K562 (cell line): ENCODE results near the gene CCDC92. TPM values are rescaled to one million over a fixed set of nuclear protein-coding genes. Genes with fewer than 3 reads are reported as not detected.

Source experiments
- CGGBP1 ChIP-seq: fragments of 250-450 bp; sonication (Bioruptor Pico); IDR thresholded peaks from 2 replicates; pipeline ENCODE4 v1.9.0; 2021; ENCODE audit warnings: mild to moderate bottlenecking
- HDAC8 ChIP-seq: fragments of 450-650 bp; IDR thresholded peaks from 2 replicates; pipeline ENCODE4 v1.6.1; 2016; ENCODE audit warnings: mild to moderate bottlenecking, missing genetic modification characterization, moderate library complexity, missing compliant biosample characterization
- HMGN3 ChIP-seq: IDR thresholded peaks from 2 replicates; pipeline ENCODE4 v1.6.1; 2011; ENCODE audit warnings: borderline replicate concordance, low read depth, mild to moderate bottlenecking, mixed read lengths, low read length; ENCODE audit not compliant: insufficient read length; ENCODE audit errors: extremely low read depth
- HNRNPH1 ChIP-seq: fragments of 200-400 bp; formaldehyde crosslinking; optimal IDR thresholded peaks from 2 replicates; pipeline ENCODE3; 2017; ENCODE audit warnings: low read depth, mild to moderate bottlenecking, low read length, moderate library complexity
- MBD1 ChIP-seq: fragments of 250-450 bp; sonication (Bioruptor Pico); IDR thresholded peaks from 2 replicates; pipeline ENCODE4 v1.8.0; 2022; ENCODE audit warnings: inconsistent platforms
- TARDBP ChIP-seq: fragments of 450-650 bp; IDR thresholded peaks from 2 replicates; pipeline ENCODE4 v1.6.1; 2016
- UBTF ChIP-seq, 2 experiments: IDR thresholded peaks; 2 replicates each; pipeline ENCODE4 v1.6.1; 2012; ENCODE audit warnings: improper control_type of control experiment in 2 of 2, low read depth in 2 of 2, low read length in 2 of 2, borderline replicate concordance in 1 of 2
- ZBTB17 ChIP-seq: fragments of 450-650 bp; formaldehyde crosslinking; IDR thresholded peaks from 2 replicates; pipeline ENCODE4 v1.4.0; 2020; ENCODE audit warnings: mild to moderate bottlenecking
- ZNF699 ChIP-seq: fragments of 250-450 bp; sonication (Bioruptor Pico); IDR thresholded peaks from 2 replicates; pipeline ENCODE4 v1.8.0; 2021; ENCODE audit warnings: mild to moderate bottlenecking, moderate library complexity; ENCODE audit not compliant: insufficient replicate concordance
- polyA plus RNA-seq, 8 experiments: library from polyadenylated mRNA; depleted of rRNA in 4 of 8; stranded (reverse) in 5 of 8; unstranded in 3 of 8; fragments of >200 nt; fragmentation: Nextera tagmentation in 2 of 8; fragmentation: Illumina TruSeq in 1 of 8; extraction: Ambion mirVana in 2 of 8; extraction: Trizol in 1 of 8; gene quantifications; 2 replicates each; pipeline versions ENCODE4 v1.2.1 to v1.2.3, GENCODE V29; 2011 to 2014; ENCODE audit warnings: inconsistent platforms in 1 of 8, missing spikeins in 1 of 8
- total RNA-seq, 7 experiments: library from RNA; depleted of rRNA in 6 of 7; stranded (reverse); fragments of >200 nt in 6 of 7; fragmentation: Illumina TruSeq in 2 of 7; extraction: Trizol in 2 of 7; gene quantifications; 2 replicates each; pipeline versions ENCODE4 v1.2.1 to v1.2.3, GENCODE V29; 2011 to 2021; ENCODE audit warnings: low replicate concordance in 1 of 7

The CCDC92 gene
- total and polyA plus RNA-seq, 9 of the 15 experiments (the other 6 are each of a cell fraction or from before 2014, with no cell fraction given) = 0.27 to 5.9 (median 2.1) TPM

GRCh38 chr12:123998344-123998990, 25.8 kb upstream of the CCDC92 start (continued):
- no peak for TF ChIP-seq HNRNPH1
- TF ChIP-seq CGGBP1 (CRISPR knock-in tag) = no peak
- 0 out of 4 replicates have a peak, but pooled peaks of 1 of the 2 experiments have one; percentile 41 for TF ChIP-seq UBTF (IDR thresholded peaks at IDR 0.05; ENCODE audit: borderline replicate concordance in 1 of 2, low read depth in 2 of 2, low read length in 2 of 2)
- no peak for TF ChIP-seq HDAC8 (tag)
- TF ChIP-seq HMGN3 = no peak
- TF ChIP-seq TARDBP = no peak
- peak; percentile 78; the same call in 1 of the 2 replicates for TF ChIP-seq ZBTB17 (CRISPR knock-in tag)
- no peak for TF ChIP-seq MBD1
- no peak for TF ChIP-seq ZNF699
